ENCODE results near the gene UCK2.

DNA sequence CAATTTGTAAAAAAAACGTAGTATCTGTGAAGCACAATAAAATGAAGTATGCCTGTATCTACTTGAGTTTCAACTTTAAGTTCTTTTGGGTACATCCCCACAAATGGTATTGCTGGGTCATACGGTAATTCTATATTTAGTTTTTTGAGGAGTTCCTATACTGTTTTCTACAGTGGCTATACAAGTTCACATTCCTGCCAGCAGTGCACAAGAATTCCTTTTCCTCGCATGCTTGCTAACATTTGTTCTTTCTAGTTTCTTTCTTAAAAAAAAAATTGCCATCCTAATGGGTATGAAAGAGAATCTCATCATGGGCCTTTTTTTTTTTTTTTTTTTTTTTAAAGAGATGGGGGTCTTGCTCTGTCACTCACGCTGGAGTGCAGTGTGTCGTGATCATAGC is 41.9 kb downstream of the UCK2 start:
- TF ChIP-seq, protein P1, sequence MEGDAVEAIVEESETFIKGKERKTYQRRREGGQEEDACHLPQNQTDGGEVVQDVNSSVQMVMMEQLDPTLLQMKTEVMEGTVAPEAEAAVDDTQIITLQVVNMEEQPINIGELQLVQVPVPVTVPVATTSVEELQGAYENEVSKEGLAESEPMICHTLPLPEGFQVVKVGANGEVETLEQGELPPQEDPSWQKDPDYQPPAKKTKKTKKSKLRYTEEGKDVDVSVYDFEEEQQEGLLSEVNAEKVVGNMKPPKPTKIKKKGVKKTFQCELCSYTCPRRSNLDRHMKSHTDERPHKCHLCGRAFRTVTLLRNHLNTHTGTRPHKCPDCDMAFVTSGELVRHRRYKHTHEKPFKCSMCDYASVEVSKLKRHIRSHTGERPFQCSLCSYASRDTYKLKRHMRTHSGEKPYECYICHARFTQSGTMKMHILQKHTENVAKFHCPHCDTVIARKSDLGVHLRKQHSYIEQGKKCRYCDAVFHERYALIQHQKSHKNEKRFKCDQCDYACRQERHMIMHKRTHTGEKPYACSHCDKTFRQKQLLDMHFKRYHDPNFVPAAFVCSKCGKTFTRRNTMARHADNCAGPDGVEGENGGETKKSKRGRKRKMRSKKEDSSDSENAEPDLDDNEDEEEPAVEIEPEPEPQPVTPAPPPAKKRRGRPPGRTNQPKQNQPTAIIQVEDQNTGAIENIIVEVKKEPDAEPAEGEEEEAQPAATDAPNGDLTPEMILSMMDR (IDR thresholded peaks at IDR 0.05): no peak
- TF ChIP-seq POLR2AphosphoS5 (IDR thresholded peaks at IDR 0.05; ENCODE audit: insufficient read depth in 1 of 2, low read depth in 1 of 2) (no peak), POLR2A (IDR thresholded peaks at IDR 0.05) (no peak)
